NT2/D1 (cell line): ENCODE results near the gene KIAA0232.

Experiments
- DNase-seq: peaks from one replicate; pipeline ENCODE4 v3.0.0-alpha.2; 2011; ENCODE audit warnings: low read depth, low spot score
- H3K27me3 ChIP-seq: 2 replicates; pipeline ENCODE4 v1.6.0; 2011; ENCODE audit warnings: mild to moderate bottlenecking; ENCODE audit not compliant: insufficient read length, insufficient read depth
- H3K36me3 ChIP-seq: 2 replicates; pipeline ENCODE4 v1.6.1; 2011; ENCODE audit warnings: mild to moderate bottlenecking, low read length, mixed read lengths; ENCODE audit not compliant: insufficient read depth, insufficient read length
- H3K4me1 ChIP-seq: 2 replicates; pipeline ENCODE4 v1.5.1; 2011; ENCODE audit not compliant: insufficient read depth, insufficient read length
- H3K4me3 ChIP-seq: 2 replicates; pipeline ENCODE4 v1.5.1; 2011; ENCODE audit warnings: low read depth; ENCODE audit not compliant: insufficient read length
- H3K9ac ChIP-seq: 2 replicates; pipeline ENCODE4 v1.6.0; 2011; ENCODE audit warnings: low read depth; ENCODE audit not compliant: insufficient read length
- H3K9me3 ChIP-seq: 2 replicates; pipeline ENCODE4 v1.5.1; 2011; ENCODE audit warnings: mild to moderate bottlenecking, low read length; ENCODE audit not compliant: insufficient read depth
- SUZ12 ChIP-seq: IDR thresholded peaks from 2 replicates; pipeline ENCODE4 v1.6.1; 2011; ENCODE audit not compliant: insufficient read length, insufficient read depth; ENCODE audit errors: extremely low read depth
- YY1 ChIP-seq: IDR thresholded peaks from 2 replicates; pipeline ENCODE4 v1.6.1; 2011; ENCODE audit not compliant: insufficient read length, insufficient read depth
- ZNF274 ChIP-seq: IDR thresholded peaks from 2 replicates; pipeline ENCODE4 v1.6.1; 2011; ENCODE audit warnings: mild to moderate bottlenecking, low read depth, low read length

The KIAA0232 gene

GRCh38 chr4:6778435-6778834, 4.1 kb upstream of the KIAA0232 start:
- Histone ChIP-seq H3K4me3 (no peak overlapping the region), H3K9me3 (no peaks in the 10 kb centered on the region), H3K36me3 (no peaks in the 10 kb centered on the region), H3K9ac (no peak overlapping the region), H3K27me3 (peaks cover 12% of the 10 kb centered on the region), H3K4me1 (peaks cover 16% of the 10 kb centered on the region)
- TF ChIP-seq YY1: no peak
- no peak for TF ChIP-seq SUZ12
- no peak for TF ChIP-seq ZNF274
- DNase-seq: no peak

- Histone ChIP-seq H3K27me3 (peaks cover 12% of the 10 kb centered on the region), H3K36me3 (no peaks in the 10 kb centered on the region), H3K4me3 (no peak overlapping the region), H3K9me3 (no peaks in the 10 kb centered on the region), H3K9ac (peak overlapping the region; percentile 24), H3K4me1 (peaks cover 16% of the 10 kb centered on the region)
- no peak for DNase-seq
- TF ChIP-seq SUZ12 (no peak), ZNF274 (no peak), YY1 (no peak)
Observed at GRCh38 chr4:6779667-6780565, 2.6 kb upstream of the KIAA0232 start.

GRCh38 chr4:6781113-6781512, 1.4 kb upstream of the KIAA0232 start:
- Histone ChIP-seq H3K4me1 (peaks cover 16% of the 10 kb centered on the region), H3K27me3 (peaks cover 12% of the 10 kb centered on the region), H3K9ac (no peak overlapping the region), H3K36me3 (no peaks in the 10 kb centered on the region), H3K4me3 (no peak overlapping the region), H3K9me3 (no peaks in the 10 kb centered on the region)
- TF ChIP-seq YY1 (no peak), ZNF274 (no peak), SUZ12 (no peak)
- DNase-seq: no peak

GRCh38 chr4:6781561-6781960, 966 bp upstream of the KIAA0232 start:
- Histone ChIP-seq H3K27me3 (peaks cover 12% of the 10 kb centered on the region), H3K4me1 (peaks cover 16% of the 10 kb centered on the region), H3K9ac (no peak overlapping the region), H3K9me3 (no peaks in the 10 kb centered on the region), H3K4me3 (peak overlapping the region; percentile 82), H3K36me3 (peaks cover 2% of the 10 kb centered on the region)
- TF ChIP-seq SUZ12 (no peak), YY1 (no peak), ZNF274 (no peak)
- DNase-seq: no peak

- DNase-seq: no peak
- Histone ChIP-seq H3K36me3 (peaks cover 14% of the 10 kb centered on the region), H3K9me3 (no peaks in the 10 kb centered on the region), H3K4me1 (peaks cover 14% of the 10 kb centered on the region), H3K27me3 (peaks cover 12% of the 10 kb centered on the region), H3K9ac (peak overlapping the region; percentile 92), H3K4me3 (peak overlapping the region; percentile 82)
- no peak for TF ChIP-seq ZNF274
- TF ChIP-seq SUZ12: no peak
Observed at GRCh38 chr4:6782846-6783110, 251 bp downstream of the KIAA0232 start.

- Histone ChIP-seq H3K9ac (peak overlapping the region; percentile 92), H3K9me3 (no peaks in the 10 kb centered on the region), H3K4me1 (peaks cover 13% of the 10 kb centered on the region), H3K4me3 (peak overlapping the region; percentile 82), H3K27me3 (peaks cover 12% of the 10 kb centered on the region), H3K36me3 (peaks cover 14% of the 10 kb centered on the region)
- peak; percentile 80 for DNase-seq
- TF ChIP-seq YY1 (no peak), ZNF274 (no peak), SUZ12 (no peak)
Observed at GRCh38 chr4:6783111-6783981, 819 bp downstream of the KIAA0232 start.

- no peak for DNase-seq
- no peak overlapping the region for H3K9ac ChIP-seq
- no peak for TF ChIP-seq SUZ12
- no peak for TF ChIP-seq YY1
- TF ChIP-seq ZNF274: no peak
- H3K27me3 ChIP-seq: peaks cover 12% of the 10 kb centered on the region
- H3K4me1 ChIP-seq: peaks cover 5% of the 10 kb centered on the region
- no peak overlapping the region for H3K4me3 ChIP-seq
- peaks cover 16% of the 10 kb centered on the region for H3K36me3 ChIP-seq
- H3K9me3 ChIP-seq: no peaks in the 10 kb centered on the region
Observed at GRCh38 chr4:6785572-6785925, 3.0 kb downstream of the KIAA0232 start.
